ENCODE measurements around the gene BRPF3. TPM values are rescaled to one million over a fixed set of nuclear protein-coding genes. Genes with fewer than 3 reads are reported as not detected.

The BRPF3 gene
- total RNA-seq, 1 donor from 2014 or later: 25.9 TPM

GRCh38 chr6:36268478-36269275 is 72.1 kb downstream of the BRPF3 start:
- no peaks in the 10 kb centered on the region for H3K36me3 Mint-ChIP-seq (ENCODE audit: low read depth)
- intact Hi-C loops (cut with micrococcal nuclease): no loop called here
- DNase-seq (ENCODE audit: low spot score): no peak
- H3K4me1 Mint-ChIP-seq (ENCODE audit: low read depth): no peaks in the 10 kb centered on the region
- no peak overlapping the region for H3K4me3 Mint-ChIP-seq
- peaks cover 5% of the 10 kb centered on the region for H3K9me3 Mint-ChIP-seq
- peaks cover 7% of the 10 kb centered on the region for H3K27me3 Mint-ChIP-seq (ENCODE audit: insufficient read depth)
- no peak overlapping the region for H3K27ac Mint-ChIP-seq

- Mint-ChIP-seq H3K36me3 (ENCODE audit: low read depth) (no peaks in the 10 kb centered on the region), H3K27me3 (ENCODE audit: insufficient read depth) (peaks cover 10% of the 10 kb centered on the region), H3K27ac (no peak within 1 kb of the TSS), H3K4me1 (ENCODE audit: low read depth) (no peaks in the 10 kb centered on the region), H3K4me3 (no peak within 1 kb of the TSS), H3K9me3 (peaks cover 5% of the 10 kb centered on the region)
- DNase-seq (ENCODE audit: low spot score): no peak
- intact Hi-C loops (cut with micrococcal nuclease): no loop called here
These were observed 73.5 kb downstream of the BRPF3 start, which contains the start of gene PNPLA1 for GRCh38 chr6:36269834-36270705. TSS of gene PNPLA1 (plus strand) at chr6:36270060. CDS start at chr6:36270460, 400 bp downstream.

- H3K27ac Mint-ChIP-seq: no peak overlapping the region
- no peak for DNase-seq (ENCODE audit: low spot score)
- H3K4me3 Mint-ChIP-seq: no peak overlapping the region
- peaks cover 16% of the 10 kb centered on the region for H3K27me3 Mint-ChIP-seq (ENCODE audit: insufficient read depth)
- no peaks in the 10 kb centered on the region for H3K9me3 Mint-ChIP-seq
- H3K4me1 Mint-ChIP-seq (ENCODE audit: low read depth): no peaks in the 10 kb centered on the region
- H3K36me3 Mint-ChIP-seq (ENCODE audit: low read depth): no peaks in the 10 kb centered on the region
- intact Hi-C loops (cut with micrococcal nuclease): no loop called here
These were observed 75.7 kb downstream of the BRPF3 start for GRCh38 chr6:36272234-36272633.

GRCh38 chr6:36273067-36273466 is 76.5 kb downstream of the BRPF3 start:
- Mint-ChIP-seq H3K36me3 (ENCODE audit: low read depth) (no peaks in the 10 kb centered on the region), H3K27me3 (ENCODE audit: insufficient read depth) (peaks cover 16% of the 10 kb centered on the region), H3K4me1 (ENCODE audit: low read depth) (no peaks in the 10 kb centered on the region), H3K9me3 (no peaks in the 10 kb centered on the region), H3K4me3 (no peak overlapping the region), H3K27ac (no peak overlapping the region)
- DNase-seq (ENCODE audit: low spot score): no peak
- intact Hi-C loops (cut with micrococcal nuclease): no loop called here

- H3K4me1 Mint-ChIP-seq (ENCODE audit: low read depth): no peaks in the 10 kb centered on the region
These were observed 77.4 kb downstream of the BRPF3 start for GRCh38 chr6:36273802-36274514.

GRCh38 chr6:36276581-36277536 is 80.3 kb downstream of the BRPF3 start:
- intact Hi-C loops (cut with micrococcal nuclease): no loop called here
- Mint-ChIP-seq H3K36me3 (ENCODE audit: low read depth) (no peaks in the 10 kb centered on the region), H3K4me1 (ENCODE audit: low read depth) (no peaks in the 10 kb centered on the region), H3K27ac (no peak overlapping the region), H3K27me3 (ENCODE audit: insufficient read depth) (peaks cover 36% of the 10 kb centered on the region), H3K4me3 (no peak overlapping the region), H3K9me3 (no peaks in the 10 kb centered on the region)
- no peak for DNase-seq (ENCODE audit: low spot score)

More at GRCh38 chr6:36273802-36274514, 77.4 kb downstream of the BRPF3 start:
- no peaks in the 10 kb centered on the region for H3K9me3 Mint-ChIP-seq
- intact Hi-C loops (cut with micrococcal nuclease): no loop called here
- no peak overlapping the region for H3K27ac Mint-ChIP-seq
- H3K36me3 Mint-ChIP-seq (ENCODE audit: low read depth): no peaks in the 10 kb centered on the region
- no peak for DNase-seq (ENCODE audit: low spot score)
- peaks cover 24% of the 10 kb centered on the region for H3K27me3 Mint-ChIP-seq (ENCODE audit: insufficient read depth)
- no peak overlapping the region for H3K4me3 Mint-ChIP-seq

- Mint-ChIP-seq H3K27me3 (ENCODE audit: insufficient read depth) (peaks cover 40% of the 10 kb centered on the region), H3K4me3 (no peak overlapping the region), H3K36me3 (ENCODE audit: low read depth) (no peaks in the 10 kb centered on the region), H3K4me1 (ENCODE audit: low read depth) (no peaks in the 10 kb centered on the region), H3K27ac (no peak overlapping the region), H3K9me3 (no peaks in the 10 kb centered on the region)
- intact Hi-C loops (cut with micrococcal nuclease): no loop called here
- no peak for DNase-seq (ENCODE audit: low spot score)
These were observed 81.5 kb downstream of the BRPF3 start for GRCh38 chr6:36277946-36278470.

- intact Hi-C loops (cut with micrococcal nuclease): no loop called here
- DNase-seq (ENCODE audit: low spot score): no peak
These were observed 83.9 kb downstream of the BRPF3 start for GRCh38 chr6:36280467-36280866.

GRCh38 chr6:36280983-36281382 is 84.4 kb downstream of the BRPF3 start:
- no peak for DNase-seq (ENCODE audit: low spot score)
- Mint-ChIP-seq H3K4me1 (ENCODE audit: low read depth) (no peaks in the 10 kb centered on the region), H3K4me3 (no peak overlapping the region), H3K27me3 (ENCODE audit: insufficient read depth) (peaks cover 37% of the 10 kb centered on the region), H3K27ac (no peak overlapping the region), H3K9me3 (no peaks in the 10 kb centered on the region), H3K36me3 (ENCODE audit: low read depth) (no peaks in the 10 kb centered on the region)
- intact Hi-C loops (cut with micrococcal nuclease): no loop called here

More at GRCh38 chr6:36280467-36280866, 83.9 kb downstream of the BRPF3 start:
- Mint-ChIP-seq H3K4me3 (no peak overlapping the region), H3K27ac (no peak overlapping the region), H3K4me1 (ENCODE audit: low read depth) (no peaks in the 10 kb centered on the region), H3K27me3 (ENCODE audit: insufficient read depth) (peaks cover 34% of the 10 kb centered on the region), H3K36me3 (ENCODE audit: low read depth) (no peaks in the 10 kb centered on the region), H3K9me3 (no peaks in the 10 kb centered on the region)
